Endothelial cell of umbilical vein (primary cell): ENCODE data around the gene ANKRD60. TPM values are rescaled to one million over a fixed set of nuclear protein-coding genes. Genes with fewer than 3 reads are reported as not detected.

Experiments used
- BruUV-seq: library from RNA; stranded (reverse); fragments of 400-500 nt; replicated peaks from 2 replicates; lab custom pipeline; 2021; lab: Mats Ljungman, UMichigan
- CTCF ChIA-PET: fragments of 300-600, 350-600 bp; sonication (Branson Sonifier 250); formaldehyde crosslinking; loops from one replicate; lab custom pipeline; 2021; ENCODE audit warnings: antibody characterized with exemption, inconsistent platforms; lab: Charles Lee
- POLR2A ChIA-PET: fragments of 300-600, 350-600 bp; sonication (Branson Sonifier 250); formaldehyde crosslinking; loops from one replicate; lab custom pipeline; 2021; ENCODE audit warnings: antibody characterized with exemption, inconsistent platforms; lab: Charles Lee
- DNase-seq: peaks from one replicate; pipeline ENCODE4 v3.0.0-alpha.2; 2011; ENCODE audit warnings: low read depth, low spot score
- FAIRE-seq: peaks from 2 replicates; lab custom pipeline; 2011; peaks lifted over from hg19 to GRCh38; lab: Jason Lieb, UNC
- H2AFZ ChIP-seq: 2 replicates; pipeline ENCODE4 v1.6.0; 2012; ENCODE audit warnings: low read depth, low read length, control low read depth, inconsistent platforms
- H3K27ac ChIP-seq: 2 replicates; pipeline ENCODE4 v1.5.1; 2011; ENCODE audit warnings: low read depth, mild to moderate bottlenecking, control low read depth, low read length, moderate library complexity; ENCODE audit not compliant: insufficient read depth
- H3K27me3 ChIP-seq, 2 experiments: 2 replicates each; pipeline versions ENCODE4 v1.6.0 to v1.6.1; 2011; ENCODE audit warnings: low read length in 2 of 2, mixed read lengths in 1 of 2; ENCODE audit not compliant: control insufficient read depth in 2 of 2, insufficient read depth in 2 of 2
- H3K36me3 ChIP-seq, 2 experiments: 2 replicates in 1 of 2; 3 replicates in 1 of 2; pipeline ENCODE4 v1.5.1; 2011; ENCODE audit warnings: low read length in 2 of 2, mild to moderate bottlenecking in 1 of 2, moderate library complexity in 1 of 2; ENCODE audit not compliant: control insufficient read depth in 2 of 2, insufficient read depth in 2 of 2; ENCODE audit errors: extremely low read depth in 1 of 2
- H3K4me1 ChIP-seq: 3 replicates; pipeline ENCODE4 v1.5.1; 2011; ENCODE audit warnings: mild to moderate bottlenecking, low read length; ENCODE audit not compliant: control insufficient read depth, insufficient read depth; ENCODE audit errors: extremely low read depth
- H3K4me2 ChIP-seq: 2 replicates; pipeline ENCODE4 v1.6.1; 2011; ENCODE audit warnings: low read length, control low read depth, mixed read lengths; ENCODE audit not compliant: insufficient read depth
- H3K4me3 ChIP-seq, 3 experiments: fragments of 200-600 bp in 1 of 3; sonication (generic), shearing (Covaris generic) in 1 of 3; replicated peaks in 1 of 3; 2 replicates each; pipeline ENCODE4 v1.5.1; 2011 to 2016; ENCODE audit warnings: control low read depth in 3 of 3, low read length in 3 of 3, mild to moderate bottlenecking in 2 of 3, inconsistent platforms in 1 of 3, low read depth in 1 of 3, moderate library complexity in 1 of 3; ENCODE audit not compliant: insufficient read depth in 1 of 3
- H3K79me2 ChIP-seq: 2 replicates; pipeline ENCODE4 v1.6.0; 2012; ENCODE audit warnings: low read length, inconsistent platforms; ENCODE audit not compliant: control insufficient read depth, insufficient read depth
- H3K9ac ChIP-seq: replicated peaks from 2 replicates; pipeline ENCODE3; 2011; ENCODE audit warnings: low read length, control low read depth; ENCODE audit not compliant: insufficient read depth; ENCODE audit errors: extremely low read depth
- H3K9me1 ChIP-seq: replicated peaks from 3 replicates; pipeline ENCODE4 v1.6.0; 2011; ENCODE audit warnings: mild to moderate bottlenecking, low read length; ENCODE audit not compliant: control insufficient read depth, insufficient read depth; ENCODE audit errors: extremely low read depth
- H3K9me3 ChIP-seq: replicated peaks from 2 replicates; pipeline ENCODE4 v1.5.1; 2012; ENCODE audit warnings: low read length, inconsistent platforms; ENCODE audit not compliant: control insufficient read depth, insufficient read depth
- H4K20me1 ChIP-seq: replicated peaks from 2 replicates; pipeline ENCODE3; 2011; ENCODE audit warnings: mild to moderate bottlenecking, low read length; ENCODE audit not compliant: control insufficient read depth, insufficient read depth; ENCODE audit errors: extremely low read depth
- CTCF ChIP-seq, 2 donors: IDR thresholded peaks; 1 replicate in 1 of 2; 2 replicates in 1 of 2; pipeline ENCODE4 v1.5.1; 2011; ENCODE audit warnings: low read length in 2 of 2, mild to moderate bottlenecking in 2 of 2, moderate library complexity in 2 of 2, control low read depth in 1 of 2, inconsistent platforms in 1 of 2, low read depth in 1 of 2; ENCODE audit not compliant: insufficient read depth in 1 of 2; ENCODE audit errors: extremely low read depth in 1 of 2
- EZH2 ChIP-seq: IDR thresholded peaks from 2 replicates; pipeline ENCODE4 v1.6.1; 2012; ENCODE audit warnings: borderline replicate concordance, low read depth, mild to moderate bottlenecking, moderate library complexity, low read length, inconsistent platforms; ENCODE audit not compliant: severe bottlenecking
- FOS ChIP-seq: IDR thresholded peaks from 2 replicates; pipeline ENCODE4 v1.6.1; 2011; ENCODE audit warnings: mild to moderate bottlenecking, low read length, moderate library complexity, borderline replicate concordance; ENCODE audit not compliant: insufficient read depth
- GATA2 ChIP-seq: IDR thresholded peaks from 2 replicates; pipeline ENCODE4 v1.7.0; 2011; ENCODE audit warnings: low read depth, mild to moderate bottlenecking, moderate library complexity, mixed read lengths, low read length; ENCODE audit not compliant: insufficient read length, insufficient read depth
- JUN ChIP-seq: IDR thresholded peaks from 2 replicates; pipeline ENCODE4 v1.6.1; 2011; ENCODE audit warnings: borderline replicate concordance, low read depth; ENCODE audit not compliant: insufficient read length, insufficient read depth
- MAX ChIP-seq: IDR thresholded peaks from 2 replicates; pipeline ENCODE4 v1.6.1; 2011; ENCODE audit not compliant: insufficient read depth, insufficient read length
- MYC ChIP-seq: IDR thresholded peaks from one replicate; pipeline ENCODE4 v1.6.1; 2011; ENCODE audit warnings: mild to moderate bottlenecking, low read depth, low read length
- POLR2A ChIP-seq: IDR thresholded peaks from 2 replicates; pipeline ENCODE4 v1.6.1; 2012; ENCODE audit warnings: low read depth, mild to moderate bottlenecking, control low read depth, low read length
- POLR2AphosphoS5 ChIP-seq: IDR thresholded peaks from 2 replicates; pipeline ENCODE4 v1.6.1; 2012; ENCODE audit warnings: low read depth, mild to moderate bottlenecking, control low read depth, low read length, moderate library complexity; ENCODE audit not compliant: insufficient read depth
- dilution Hi-C: fragments of 300-500 bp; cut with MboI; formaldehyde crosslinking; loops from one replicate; pipeline ENCODE4 v1.15.0; 2019; ENCODE audit warnings: low sequenced_read_pairs; ENCODE audit not compliant: extremely low pct_ligation_motif_present
- intact Hi-C: fragments of 100-400 bp; cut with micrococcal nuclease; formaldehyde crosslinking; loops from one replicate; pipeline ENCODE4 v1.10.0; 2022
- polyA plus RNA-seq, 4 experiments: library from polyadenylated mRNA; depleted of rRNA in 3 of 4; stranded (reverse) in 3 of 4; unstranded in 1 of 4; fragments of >200 nt; gene quantifications; 2 replicates each; pipeline versions ENCODE4 v1.2.1 to v1.2.3, GENCODE V29; 2011 to 2012; ENCODE audit warnings: missing spikeins in 1 of 4
- total RNA-seq: library from RNA; stranded (reverse); gene quantifications from 2 replicates; pipeline ENCODE4 v1.2.3, GENCODE V29; 2021

Gene ANKRD60
- total and polyA plus RNA-seq, 2 donors (not counting 3 experiments of a cell fraction or from before 2014, with no cell fraction given) = not detected

- intact Hi-C loops = no loop called here
- DNase-seq (no peak), FAIRE-seq (no peak)
- Histone ChIP-seq H3K27ac (no peak overlapping the region), H3K4me1 (no peaks in the 10 kb centered on the region), H3K79me2 (no peaks in the 10 kb centered on the region), H3K4me3 (no peak overlapping the region), H2AFZ (no peak overlapping the region), H3K9ac (no peak overlapping the region), H3K9me3 (no peaks in the 10 kb centered on the region), H3K4me2 (no peak overlapping the region), H4K20me1 (no peaks in the 10 kb centered on the region), H3K36me3 (no peaks in the 10 kb centered on the region), H3K9me1 (no peaks in the 10 kb centered on the region), H3K27me3 (peaks cover under 1 to 2% of the 10 kb centered on the region in 2 experiments)
- dilution Hi-C loops = no loop called here
- POLR2A ChIA-PET = no interaction called here
- no TSS peak for BruUV-seq
- CTCF ChIA-PET = interaction anchor here (1.1 kb wide), 2 partner anchors 620 to 622 kb away, joined by 3 read pairs; no protein-coding TSS in a partner anchor
- TF ChIP-seq MYC (no peak), POLR2A (no peak), POLR2AphosphoS5 (no peak), CTCF (IDR thresholded peaks at IDR 0.05; ENCODE audit: extremely low read depth in 1 of 2, insufficient read depth in 1 of 2, low read depth in 1 of 2, low read length in 2 of 2) (no peak), MAX (no peak), JUN (no peak), GATA2 (no peak), FOS (no peak), EZH2 (no peak)
These were observed 12.1 kb downstream of the ANKRD60 start for GRCh38 chr20:58216334-58216733.
